ENCODE data around the gene CCDC28A.

CCDC28A gene

DNA sequence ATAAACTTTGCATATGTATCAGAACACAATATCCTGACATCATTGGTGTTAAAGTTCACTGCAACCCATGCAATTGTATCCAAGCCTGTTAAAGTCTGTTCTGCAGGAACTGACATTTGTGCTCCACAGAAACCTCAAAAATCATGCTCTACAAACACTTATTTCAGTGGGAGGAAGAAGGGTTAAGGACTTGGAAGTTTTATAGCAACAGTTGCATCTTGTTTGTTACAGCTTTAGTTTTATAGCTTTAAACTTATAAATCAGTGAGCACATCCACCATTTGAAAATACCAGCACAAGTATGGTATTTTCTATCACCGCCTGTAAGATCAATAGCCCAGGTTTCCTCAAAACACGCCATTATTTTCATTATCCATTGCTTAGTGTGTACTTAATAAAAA is 23.2 kb downstream of the CCDC28A start:
- no peak for DNase-seq

DNA sequence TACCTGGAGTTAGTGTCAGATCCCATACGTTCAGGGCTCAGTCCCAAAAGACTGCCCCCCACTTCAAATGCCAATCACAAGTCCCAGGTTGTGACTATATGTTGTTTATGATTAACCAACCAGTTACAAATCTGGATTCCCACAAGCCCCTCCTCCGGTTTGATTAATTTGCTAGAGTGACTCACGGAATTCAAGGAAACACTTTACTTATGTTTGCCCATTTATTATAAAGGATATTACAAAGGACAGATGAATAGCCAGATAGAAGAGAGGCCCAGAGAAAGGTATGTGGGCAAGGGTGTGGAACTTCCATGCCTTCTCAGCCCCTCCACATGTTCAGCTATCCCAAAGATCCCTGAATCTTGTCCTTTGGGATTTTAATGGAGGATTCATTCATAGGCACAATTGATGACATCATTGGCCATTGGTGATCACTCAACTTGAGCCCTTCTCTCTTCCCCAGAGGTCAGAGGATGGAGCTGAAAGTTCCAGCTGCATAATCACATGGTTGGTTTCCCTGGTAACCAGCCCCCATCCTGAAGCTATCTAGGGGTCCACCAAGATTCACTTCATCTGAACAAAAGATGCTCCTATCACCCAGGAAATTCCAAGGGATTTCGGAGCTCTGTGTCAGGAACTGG is 24.4 kb downstream of the CCDC28A start:
- no peak for DNase-seq

DNA sequence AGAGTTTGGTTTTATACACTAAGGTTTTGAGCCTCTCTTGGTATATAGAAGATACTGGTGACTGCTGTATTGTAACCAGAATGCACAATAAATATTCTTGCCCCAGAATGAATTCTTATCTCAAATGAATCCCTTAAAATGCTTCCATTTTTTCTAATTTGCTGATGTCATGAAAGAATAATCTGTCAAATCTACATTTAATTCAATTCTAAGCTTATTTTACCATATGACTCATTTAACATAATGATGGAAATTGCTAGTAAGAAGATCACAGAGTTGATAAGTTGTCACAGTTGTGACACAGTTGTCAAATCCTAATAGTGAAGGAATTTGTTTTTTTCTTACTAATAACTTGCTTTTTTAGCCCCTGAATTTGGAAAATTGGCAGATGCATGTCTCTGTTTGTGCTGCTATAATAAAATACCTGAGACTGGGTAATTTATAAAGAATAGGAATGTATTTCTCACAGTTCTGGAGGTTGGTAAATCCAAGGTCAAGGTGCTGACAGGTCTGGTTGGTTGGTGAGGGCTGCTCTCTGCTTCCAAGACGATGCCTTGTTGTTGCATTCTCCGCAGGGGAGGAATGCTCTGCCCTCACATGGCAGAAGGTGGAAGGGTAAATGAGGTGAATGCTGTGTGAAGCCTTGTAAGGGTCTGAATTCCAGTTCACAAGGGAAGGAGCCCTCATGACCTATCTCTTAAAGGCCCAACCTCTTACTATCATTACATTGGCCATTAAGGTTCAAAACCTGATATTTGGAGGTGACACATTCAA is 27.0 kb downstream of the CCDC28A start:
- DNase-seq, result no peak

DNA sequence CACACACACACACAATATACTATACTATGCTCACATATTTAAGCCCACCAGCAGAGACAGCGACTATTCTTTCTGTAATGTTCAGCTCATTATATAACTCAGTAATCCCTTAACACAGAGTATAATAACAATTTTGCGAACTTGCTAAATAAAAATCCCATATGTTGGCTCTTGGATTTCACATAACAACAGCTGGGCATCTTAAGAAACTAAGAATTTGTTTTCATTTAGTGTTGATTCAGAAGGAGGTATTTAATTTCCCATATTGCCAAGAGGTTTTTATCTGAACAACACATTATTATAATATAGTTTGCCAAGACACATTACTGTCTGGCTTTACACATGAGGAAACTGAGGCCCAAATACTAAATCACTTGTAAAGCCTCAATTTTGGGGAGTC is 29.8 kb downstream of the CCDC28A start:
- DNase-seq, result no peak

DNA sequence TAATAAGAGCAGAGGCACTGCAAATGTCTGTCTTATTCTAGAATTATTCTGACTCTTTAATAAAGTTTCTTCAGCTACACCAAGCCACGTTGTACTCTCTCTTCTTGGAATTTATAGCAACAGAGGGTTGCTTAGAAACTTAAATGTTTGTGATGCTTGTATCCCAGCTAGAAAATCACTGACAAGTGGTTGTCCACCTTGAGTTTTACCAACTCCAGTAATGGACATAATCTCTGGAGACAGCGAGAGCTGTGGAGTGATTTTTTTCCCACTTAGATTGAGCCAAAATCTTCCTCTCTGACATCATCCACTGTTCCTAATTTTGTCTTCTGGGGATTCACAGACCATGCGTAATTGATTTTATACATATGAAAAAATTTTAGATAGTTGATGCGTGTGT is 30.3 kb downstream of the CCDC28A start:
- no peak for DNase-seq

DNA sequence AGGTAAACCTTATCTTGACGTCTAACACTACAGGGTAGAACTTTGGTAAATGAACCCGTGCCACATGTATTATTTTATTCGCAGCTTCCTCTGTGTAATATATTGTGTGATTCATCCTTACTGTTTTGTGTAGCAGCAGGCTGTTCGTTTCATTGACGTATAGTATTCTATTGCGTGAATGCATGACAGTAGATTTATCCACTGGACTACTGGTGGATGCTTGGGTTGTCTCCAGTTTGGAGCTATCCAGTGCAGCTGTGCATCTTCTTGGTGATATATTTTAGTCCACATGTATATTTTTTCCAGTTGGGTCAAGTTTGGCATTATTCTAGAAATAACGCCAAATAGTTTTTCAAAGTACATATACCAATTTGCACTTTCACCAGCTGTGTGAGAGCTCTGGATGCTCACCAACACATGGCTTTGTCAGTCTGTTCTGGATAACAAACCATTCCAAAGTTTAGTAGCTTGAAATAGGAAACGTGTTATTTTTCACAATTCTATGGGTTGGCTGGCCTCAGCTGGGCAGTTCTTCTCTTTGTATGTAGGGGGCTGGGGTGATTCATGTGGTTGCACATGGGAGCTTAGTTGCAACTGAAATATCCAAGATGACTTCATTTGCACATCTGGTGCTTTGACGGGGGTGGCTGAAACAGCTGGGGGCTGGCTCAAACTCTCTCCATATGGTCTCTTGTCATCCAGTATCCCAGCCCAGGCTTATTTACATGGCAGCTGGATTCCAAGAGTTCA is 31.6 kb downstream of the CCDC28A start:
- no peak for DNase-seq

DNA sequence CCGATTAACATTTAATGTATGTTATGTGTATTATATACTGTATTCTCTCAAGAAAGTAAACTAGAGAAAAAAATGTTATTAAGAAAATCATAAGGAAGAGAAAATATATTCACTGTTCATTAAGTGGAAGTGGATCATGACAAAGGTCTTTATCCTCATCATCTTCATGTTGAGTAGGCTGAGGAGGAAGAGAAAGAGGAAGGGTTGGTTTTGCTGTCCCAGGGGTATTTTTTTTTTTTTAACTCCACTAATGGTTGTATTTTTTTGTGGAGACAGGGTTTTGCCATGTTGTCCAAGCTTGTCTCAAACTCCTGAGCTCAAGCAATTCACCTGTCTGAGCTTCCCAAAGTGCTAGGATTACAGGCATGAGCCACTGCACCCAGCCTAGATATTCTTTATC is 33.3 kb downstream of the CCDC28A start:
- DNase-seq, result no peak

DNA sequence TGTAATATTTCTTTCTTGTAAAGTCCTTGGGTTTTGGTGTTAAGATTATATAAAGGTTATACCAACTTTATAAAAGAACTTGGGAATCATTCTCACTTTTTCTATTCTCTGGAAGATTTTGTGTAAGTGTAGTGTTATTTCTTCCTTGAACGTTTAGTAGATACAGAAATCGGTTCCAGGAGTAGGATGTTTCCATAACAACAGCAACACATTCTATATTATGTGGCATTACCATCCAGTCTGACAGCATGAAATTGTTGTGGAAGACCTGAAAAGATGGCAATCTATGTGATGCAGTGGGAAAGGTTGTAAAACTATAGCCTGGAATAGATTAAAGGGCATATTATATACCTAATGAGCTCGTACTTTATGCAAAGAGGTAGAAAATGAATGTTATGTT is 36.1 kb downstream of the CCDC28A start:
- DNase-seq, result no peak

DNA sequence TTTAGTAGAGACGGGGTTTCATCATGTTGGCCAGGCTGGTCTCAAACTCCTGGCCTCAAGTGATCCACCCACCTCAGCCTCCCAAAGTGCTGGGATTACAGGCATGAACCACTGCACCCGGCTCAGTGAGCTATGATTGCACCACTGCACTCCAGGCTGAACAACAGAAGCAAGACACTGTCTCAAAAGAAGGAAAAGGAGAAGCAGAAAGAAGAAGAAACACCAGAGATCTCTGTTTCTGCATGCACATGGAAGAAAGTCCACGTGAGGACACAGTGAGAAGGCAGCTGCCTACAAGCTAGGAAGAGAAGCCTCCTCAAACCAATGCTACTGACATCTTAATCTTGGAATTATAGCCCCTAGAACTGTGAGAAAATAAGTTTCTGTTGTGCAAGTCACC is 38.3 kb downstream of the CCDC28A start:
- DNase-seq, result no peak

DNA sequence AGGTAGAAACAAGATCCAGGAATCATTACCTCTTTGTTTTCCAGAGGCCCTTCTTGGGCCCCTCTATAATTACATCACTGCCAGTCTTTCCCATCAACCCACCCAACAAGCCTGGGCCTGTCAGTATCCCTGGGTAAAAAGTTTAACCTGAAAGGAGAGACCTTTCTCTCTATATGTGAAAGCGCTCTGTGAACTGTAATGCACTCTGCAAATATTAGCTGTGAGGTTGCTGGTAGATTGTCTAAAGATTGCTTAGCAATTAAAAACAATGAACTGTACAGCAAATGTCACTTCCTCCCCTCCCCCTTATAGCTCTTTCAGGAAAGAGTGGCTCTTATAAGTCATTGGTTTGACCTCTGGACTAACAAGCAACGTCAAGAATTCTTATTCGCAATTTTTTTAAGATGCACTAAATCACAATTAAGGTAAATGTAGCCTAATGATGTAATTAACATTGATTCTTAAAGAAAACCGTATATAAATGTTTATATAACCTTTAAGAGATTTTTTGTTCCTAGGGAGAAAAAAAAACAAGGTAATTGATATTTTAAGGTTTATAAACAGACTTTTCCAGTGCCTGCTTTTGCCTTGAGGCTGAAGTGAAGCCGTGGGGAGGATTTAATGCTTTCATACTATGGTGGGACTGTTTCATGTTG is 40.7 kb downstream of the CCDC28A start:
- no peak for DNase-seq

DNA sequence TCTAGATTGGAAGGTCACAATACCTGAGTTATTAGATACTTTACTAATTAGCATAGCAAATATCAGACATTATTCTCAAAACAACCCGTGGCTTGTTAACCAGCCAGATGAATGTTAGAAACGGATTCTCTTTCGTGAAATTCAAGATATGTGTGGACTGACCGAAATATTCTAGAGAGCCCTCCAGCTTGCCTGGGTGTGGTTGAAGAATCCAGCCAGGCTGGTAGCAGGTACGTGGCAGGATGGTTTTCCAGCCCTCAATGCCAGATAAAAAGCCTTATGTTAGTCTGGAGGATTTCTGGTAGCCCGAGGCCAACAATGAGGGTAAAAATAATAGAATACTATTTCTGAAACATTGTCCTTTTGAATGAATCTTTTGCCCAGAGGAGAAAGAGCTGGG is 41.7 kb downstream of the CCDC28A start:
- DNase-seq, result no peak

DNA sequence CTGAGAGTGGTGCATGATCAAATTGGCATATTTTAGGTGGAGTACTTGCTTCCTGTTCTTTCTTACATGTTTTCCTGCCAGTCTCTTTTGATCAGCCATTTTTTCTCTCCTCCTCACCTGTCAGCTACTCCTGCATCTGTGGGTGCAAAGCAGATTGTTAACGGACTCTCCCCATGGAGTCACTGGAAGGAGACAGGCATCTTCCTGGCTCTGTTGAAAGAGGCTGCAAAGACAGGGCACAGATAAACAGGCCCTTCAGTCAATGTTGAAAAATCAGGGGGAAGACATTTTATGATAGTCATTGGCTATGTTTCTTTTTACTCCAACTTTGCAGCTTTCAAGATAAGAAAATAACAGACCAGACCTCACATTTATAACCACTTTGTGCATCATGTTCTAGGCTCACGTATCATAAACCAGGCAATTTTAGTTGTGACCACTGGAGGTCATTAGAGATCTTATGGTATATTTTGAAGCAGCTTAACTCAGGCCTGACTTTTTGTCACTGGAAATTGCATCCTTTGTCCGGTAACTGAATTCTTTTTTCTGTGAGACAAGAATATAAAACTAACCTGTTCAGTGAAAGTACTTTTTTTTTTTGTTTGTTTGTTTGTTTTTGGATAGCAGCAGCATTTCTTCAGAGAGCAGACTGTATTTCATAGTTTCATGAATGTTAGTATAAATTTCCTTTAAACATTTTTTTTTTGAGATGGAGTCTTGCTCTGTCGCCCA is 42.4 kb downstream of the CCDC28A start:
- no peak for DNase-seq

DNA sequence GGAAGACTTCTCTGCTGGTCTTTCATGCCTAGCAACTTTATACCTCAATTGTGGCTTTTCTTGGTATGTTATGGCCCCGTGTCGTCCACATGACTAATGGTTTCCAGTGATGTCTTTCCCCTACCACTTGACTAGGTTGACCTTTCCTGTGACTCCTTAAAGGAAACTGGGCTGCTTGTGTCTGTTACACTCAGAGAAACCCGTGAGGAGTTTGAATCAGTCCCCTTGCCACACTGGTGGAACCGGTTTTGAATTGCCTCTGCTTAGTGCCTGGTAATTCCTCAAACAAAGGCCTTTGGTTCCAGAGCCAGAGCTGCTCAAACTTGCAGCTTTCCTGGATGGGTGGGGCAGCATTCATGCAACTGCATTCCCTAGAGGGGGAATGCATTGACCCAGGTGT is 44.2 kb downstream of the CCDC28A start:
- no peak for DNase-seq

DNA sequence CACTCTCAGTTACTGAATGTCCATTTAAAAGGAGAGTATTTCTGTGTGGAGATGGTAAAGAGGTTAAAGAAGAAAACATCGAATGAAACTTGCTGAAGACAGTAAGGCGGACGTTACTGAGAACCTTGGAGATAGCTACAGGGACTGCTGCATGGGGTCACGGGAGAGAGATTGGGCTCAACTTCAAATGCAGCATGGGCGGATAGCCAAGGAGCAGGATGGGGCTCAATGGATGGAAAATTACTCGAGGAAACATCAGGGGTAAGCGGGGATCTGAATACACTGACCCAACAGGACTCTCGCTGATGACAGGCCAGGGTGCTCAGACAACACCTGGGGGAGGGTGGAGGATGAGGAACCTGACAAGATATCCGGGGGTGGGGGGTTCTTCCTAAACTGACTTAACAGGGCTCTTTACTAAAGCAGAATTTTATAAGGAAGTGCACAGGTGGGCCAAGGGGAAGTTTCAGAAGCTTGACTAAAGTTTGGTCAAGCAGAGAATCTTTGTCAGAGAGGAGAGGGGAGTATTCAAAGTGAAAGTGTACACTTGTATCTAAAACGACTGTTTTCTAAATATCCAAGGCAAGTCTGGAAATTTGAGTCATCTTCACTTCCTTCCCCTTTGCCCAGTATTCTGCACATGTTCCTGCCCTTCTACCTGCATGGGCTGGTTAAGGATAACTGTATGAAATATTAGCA is 45.1 kb downstream of the CCDC28A start:
- DNase-seq, result no peak

DNA sequence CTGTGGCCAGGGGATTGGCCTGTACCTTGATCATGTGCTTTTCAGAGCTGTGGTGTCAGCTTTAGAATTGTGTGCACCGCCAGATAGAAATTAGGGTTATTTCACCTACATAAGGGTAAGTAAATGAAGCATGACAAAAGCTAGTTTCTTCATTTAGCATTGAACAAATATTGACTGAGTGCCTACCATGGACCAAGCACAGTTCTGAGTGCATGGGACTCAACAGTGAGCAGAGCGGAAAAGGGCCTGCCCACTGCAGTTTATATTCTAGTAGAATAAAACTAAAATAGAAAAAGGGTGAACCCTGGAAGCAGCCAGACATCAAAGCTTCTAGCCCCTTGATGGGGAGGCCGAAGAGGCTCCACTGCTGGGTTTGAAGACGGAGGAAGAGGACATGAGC is 48.0 kb downstream of the CCDC28A start:
- no peak for DNase-seq

DNA sequence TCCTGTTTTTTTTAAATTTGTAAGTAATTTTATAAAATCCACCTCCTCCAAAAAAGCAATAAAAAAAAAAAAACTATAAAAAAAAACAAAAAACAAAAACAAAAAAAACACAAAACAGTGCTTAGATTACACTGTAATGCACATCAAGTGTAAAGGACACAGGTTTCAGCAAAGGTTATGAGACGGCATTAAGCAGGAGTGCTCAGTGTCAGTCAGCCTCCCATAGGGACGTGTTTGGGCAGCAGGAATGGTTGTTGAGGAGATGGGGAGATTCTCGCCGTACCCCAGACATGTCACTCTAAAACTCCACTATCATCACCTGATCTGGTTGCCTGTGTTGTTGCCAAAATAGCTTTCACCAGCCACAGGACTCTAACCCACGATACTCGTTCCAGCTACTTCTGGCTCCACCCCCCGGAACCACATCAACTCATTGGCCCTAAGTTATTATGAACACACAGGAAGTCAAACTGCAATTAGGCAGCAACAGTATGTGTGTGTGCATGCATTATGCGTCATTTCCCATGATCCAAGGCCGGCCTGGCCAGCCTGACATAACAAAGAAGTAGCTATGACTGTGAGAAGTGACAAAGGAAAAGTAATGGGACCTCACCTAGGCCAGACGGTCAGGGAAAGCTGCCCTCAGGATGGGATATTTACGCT is 51.0 kb downstream of the CCDC28A start:
- DNase-seq, result no peak

DNA sequence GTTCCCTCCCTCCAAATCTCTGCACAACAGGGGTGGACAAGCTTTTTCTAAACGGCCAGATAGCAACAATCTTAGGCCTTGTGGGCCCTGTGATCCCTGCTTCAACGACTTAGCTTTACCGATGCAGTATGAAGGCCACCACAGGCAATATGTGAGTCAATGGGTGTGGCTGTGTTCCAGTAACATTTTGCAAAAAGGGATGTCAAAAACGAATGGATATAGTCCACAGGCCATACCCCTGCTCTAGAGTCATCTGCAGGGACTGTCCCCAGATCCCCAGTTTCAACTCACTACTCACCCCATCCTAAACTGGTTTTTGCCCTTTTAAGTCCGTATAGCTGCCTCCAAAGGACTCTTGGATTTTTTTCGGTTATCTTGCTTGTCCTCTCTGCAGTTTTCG is 56.7 kb downstream of the CCDC28A start:
- DNase-seq, result no peak

DNA sequence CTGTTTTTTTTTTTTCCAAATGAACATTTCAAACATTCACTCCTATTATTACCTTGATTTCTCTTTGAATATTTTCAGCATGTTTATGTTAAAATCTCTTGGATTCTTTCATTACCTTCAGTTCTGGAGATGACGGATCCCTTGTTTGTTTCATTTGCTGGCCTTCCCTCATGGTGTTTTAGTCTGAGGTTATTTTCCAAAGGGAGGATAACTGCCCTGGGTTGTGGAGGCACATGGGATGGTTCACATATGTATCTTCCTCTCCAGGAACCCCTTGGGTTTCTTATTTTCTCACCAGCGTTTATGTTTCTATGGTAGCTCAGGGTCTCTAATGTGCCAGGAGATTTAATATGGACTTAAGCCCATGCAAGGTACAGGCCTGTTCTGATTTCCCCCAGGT is 58.6 kb downstream of the CCDC28A start:
- no peak for DNase-seq

DNA sequence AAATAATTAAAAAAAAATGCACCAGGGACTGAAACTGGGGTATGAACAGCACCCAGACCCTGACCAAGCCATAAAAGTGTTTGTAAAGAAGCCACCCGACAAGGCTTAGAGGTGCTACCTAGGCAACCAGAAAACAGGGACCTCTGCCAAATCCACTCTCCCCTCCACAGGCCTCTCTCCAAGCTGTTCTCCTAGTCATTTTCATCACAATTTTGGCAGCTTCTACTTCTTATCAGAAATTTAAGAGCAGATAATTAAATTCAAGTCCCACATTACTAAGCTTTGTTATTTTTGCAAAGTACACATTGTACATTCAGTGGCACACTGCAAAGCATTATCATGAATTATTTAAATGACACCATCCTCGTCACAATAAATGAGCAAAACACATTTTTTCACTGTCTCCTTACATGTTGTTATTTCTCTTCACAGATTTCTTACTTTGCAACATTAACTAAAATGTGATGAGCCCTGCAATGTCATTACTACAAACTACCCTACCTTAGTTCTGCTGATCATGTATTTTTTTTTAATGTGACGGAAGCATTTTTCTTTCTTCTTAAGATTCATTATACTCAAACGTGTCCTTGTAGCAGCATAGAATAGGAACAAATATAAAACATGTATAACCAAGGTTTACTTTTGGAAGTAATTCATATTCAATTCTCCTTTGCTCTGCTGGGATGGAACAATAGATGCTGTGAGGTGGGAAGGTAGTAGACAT is 60.4 kb downstream of the CCDC28A start:
- no peak for DNase-seq

DNA sequence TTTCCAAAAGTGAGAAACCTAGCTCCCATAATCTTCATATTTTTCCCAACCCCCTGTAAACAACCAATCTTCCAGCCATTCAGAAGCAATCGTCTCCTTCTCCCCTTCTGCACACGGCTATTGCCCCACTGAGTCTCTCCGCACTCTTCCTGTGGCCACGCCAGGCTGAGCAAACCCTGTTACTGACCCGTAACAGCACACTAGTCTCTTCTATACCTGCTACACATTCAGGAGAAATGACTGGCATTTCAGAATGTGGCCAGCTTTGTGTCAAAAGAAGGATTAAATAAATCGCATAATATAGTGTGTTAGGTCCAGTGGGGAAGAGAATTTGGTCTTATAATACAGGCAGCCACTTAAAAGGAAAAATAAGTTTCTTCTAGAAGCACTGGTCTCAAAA is 63.7 kb downstream of the CCDC28A start:
- DNase-seq, result no peak

All from T1000 (cell line).